ENCODE data around the gene A4GNT.

A4GNT gene

GRCh38 chr3:138078901-138079344, 53.3 kb downstream of the A4GNT start:
- no peak for DNase-seq (ENCODE audit: low read depth)

DNA sequence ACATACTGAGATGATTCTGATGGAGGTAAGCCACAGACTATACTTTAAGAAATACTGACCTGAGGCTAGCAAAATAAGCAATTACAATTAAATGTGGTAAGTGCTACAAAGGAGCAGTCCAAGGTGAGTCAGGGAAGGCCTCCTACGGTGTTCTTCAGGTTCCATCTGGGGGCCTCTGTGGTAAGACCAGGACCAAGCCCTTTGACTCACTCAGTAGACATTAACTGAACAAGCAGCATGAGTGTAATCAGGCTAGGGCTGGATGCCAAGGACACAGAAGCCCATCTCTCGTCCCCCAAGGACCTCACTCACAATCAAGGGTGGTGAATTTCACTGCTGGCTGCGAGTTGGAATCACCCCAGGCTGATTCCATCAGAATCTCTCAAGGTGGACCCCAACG, 54.1 kb downstream of the A4GNT start:
- DNase-seq (ENCODE audit: low read depth) = no peak
